Activated CD8-positive, alpha-beta T cell treated with anti-CD3 and anti-CD28 coated beads for 36 hours (primary cell): ENCODE results near the gene KNG1. TPM values are rescaled to one million over a fixed set of nuclear protein-coding genes. Genes with fewer than 3 reads are reported as not detected.
"Not testable (repeated sequence)": the region's sequence is repeated elsewhere in the genome, so short reads cannot be mapped to it uniquely, and the experiment has no call there.

Experiments
- ATAC-seq: fragments of 200-7000 bp; cut with Tn5 transposase; one replicate; pipeline ENCODE4 v1.10.0; 2021; ENCODE audit warnings: mild to moderate bottlenecking, moderate library complexity
- CTCF ChIA-PET: fragments of 350-600 bp; sonication (Branson Sonifier 250); formaldehyde crosslinking; loops from one replicate; lab custom pipeline; 2021; ENCODE audit warnings: antibody characterized with exemption; lab: Charles Lee
- POLR2A ChIA-PET: fragments of 350-600 bp; sonication (Branson Sonifier 250); formaldehyde crosslinking; loops from one replicate; lab custom pipeline; 2021; ENCODE audit warnings: antibody characterized with exemption; lab: Charles Lee
- DNase-seq: peaks from one replicate; pipeline ENCODE4 v3.0.0-alpha.2; 2020
- H3K27ac Mint-ChIP-seq: one replicate; pipeline ENCODE4 v1.8.0; 2021; ENCODE audit warnings: mild to moderate bottlenecking, mixed read lengths
- H3K27me3 Mint-ChIP-seq: one replicate; pipeline ENCODE4 v1.8.0; 2021; ENCODE audit warnings: mixed read lengths
- H3K36me3 Mint-ChIP-seq: one replicate; pipeline ENCODE4 v1.8.0; 2021; ENCODE audit warnings: low read depth, mixed read lengths
- H3K4me1 Mint-ChIP-seq: one replicate; pipeline ENCODE4 v1.8.0; 2021; ENCODE audit warnings: low read depth, mixed read lengths
- H3K4me3 Mint-ChIP-seq: one replicate; pipeline ENCODE4 v1.8.0; 2021; ENCODE audit warnings: mild to moderate bottlenecking, moderate library complexity, mixed read lengths
- H3K9me3 Mint-ChIP-seq: one replicate; pipeline ENCODE4 v1.8.0; 2021; ENCODE audit warnings: mixed read lengths
- intact Hi-C: fragments of 100-400 bp; cut with micrococcal nuclease; formaldehyde crosslinking; loops from one replicate; pipeline ENCODE4 v1.10.0; 2022
- total RNA-seq, 2 experiments: library from RNA; stranded (reverse); gene quantifications; one replicate each; pipeline ENCODE4 v1.2.3, GENCODE V29; 2021
- TF ChIP-seq, protein P1 (sequence below): fragments of 200-600 bp; IDR thresholded peaks from one replicate; pipeline ENCODE4 v1.8.0; 2022; ENCODE audit warnings: antibody characterized with exemption, mild to moderate bottlenecking

KNG1 gene
- total RNA-seq, 2 experiments from 2014 or later, result not detected

DNA sequence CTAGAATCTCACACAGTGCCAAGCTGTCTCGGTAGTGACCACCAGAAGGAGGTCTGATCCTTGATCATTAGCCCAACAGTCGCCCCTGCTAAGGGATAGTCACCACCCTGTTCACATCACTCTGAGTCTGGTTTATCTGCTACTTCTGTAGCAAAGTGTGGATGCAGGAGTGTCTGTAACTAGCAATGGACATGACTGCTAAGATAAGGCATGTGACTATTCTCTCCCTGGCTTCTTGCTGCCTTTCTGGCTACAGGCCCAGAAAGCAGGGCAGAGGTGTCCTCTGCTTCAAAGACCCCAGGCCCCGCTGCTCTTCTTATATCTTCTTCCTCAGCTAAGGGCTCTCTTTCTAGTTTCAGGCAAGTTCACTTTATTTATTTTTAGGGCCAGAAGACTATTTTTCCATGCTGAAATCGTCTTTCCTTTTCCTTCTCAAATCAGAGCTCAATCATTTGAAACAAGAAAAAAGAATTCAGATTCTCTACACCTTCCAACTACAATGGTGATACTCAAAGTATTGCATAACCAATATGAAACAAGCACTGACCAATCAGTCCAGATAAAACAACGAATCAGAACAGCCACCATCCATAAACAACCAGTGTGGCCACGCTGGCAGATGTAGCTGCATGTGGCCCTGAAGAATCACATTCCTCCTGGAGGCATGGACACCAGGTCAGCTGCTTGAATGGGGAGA lies 8.0 kb upstream of the KNG1 start:
- Mint-ChIP-seq H3K27me3 (peaks cover 29% of the 10 kb centered on the region), H3K9me3 (no peaks in the 10 kb centered on the region), H3K27ac (no peak overlapping the region), H3K36me3 (no peaks in the 10 kb centered on the region), H3K4me1 (peaks cover 10% of the 10 kb centered on the region), H3K4me3 (no peak overlapping the region)
- ChIA-PET POLR2A (interaction anchor here (1.4 kb wide), 1 partner anchor 74 kb away, joined by 6 read pairs; the partner anchor contains the start of gene EIF4A2), CTCF (no interaction called here)
- DNase-seq (no peak), ATAC-seq (no peak)
- intact Hi-C loops, result no loop called here
- TF ChIP-seq, protein P1, sequence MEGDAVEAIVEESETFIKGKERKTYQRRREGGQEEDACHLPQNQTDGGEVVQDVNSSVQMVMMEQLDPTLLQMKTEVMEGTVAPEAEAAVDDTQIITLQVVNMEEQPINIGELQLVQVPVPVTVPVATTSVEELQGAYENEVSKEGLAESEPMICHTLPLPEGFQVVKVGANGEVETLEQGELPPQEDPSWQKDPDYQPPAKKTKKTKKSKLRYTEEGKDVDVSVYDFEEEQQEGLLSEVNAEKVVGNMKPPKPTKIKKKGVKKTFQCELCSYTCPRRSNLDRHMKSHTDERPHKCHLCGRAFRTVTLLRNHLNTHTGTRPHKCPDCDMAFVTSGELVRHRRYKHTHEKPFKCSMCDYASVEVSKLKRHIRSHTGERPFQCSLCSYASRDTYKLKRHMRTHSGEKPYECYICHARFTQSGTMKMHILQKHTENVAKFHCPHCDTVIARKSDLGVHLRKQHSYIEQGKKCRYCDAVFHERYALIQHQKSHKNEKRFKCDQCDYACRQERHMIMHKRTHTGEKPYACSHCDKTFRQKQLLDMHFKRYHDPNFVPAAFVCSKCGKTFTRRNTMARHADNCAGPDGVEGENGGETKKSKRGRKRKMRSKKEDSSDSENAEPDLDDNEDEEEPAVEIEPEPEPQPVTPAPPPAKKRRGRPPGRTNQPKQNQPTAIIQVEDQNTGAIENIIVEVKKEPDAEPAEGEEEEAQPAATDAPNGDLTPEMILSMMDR, result no peak

DNA sequence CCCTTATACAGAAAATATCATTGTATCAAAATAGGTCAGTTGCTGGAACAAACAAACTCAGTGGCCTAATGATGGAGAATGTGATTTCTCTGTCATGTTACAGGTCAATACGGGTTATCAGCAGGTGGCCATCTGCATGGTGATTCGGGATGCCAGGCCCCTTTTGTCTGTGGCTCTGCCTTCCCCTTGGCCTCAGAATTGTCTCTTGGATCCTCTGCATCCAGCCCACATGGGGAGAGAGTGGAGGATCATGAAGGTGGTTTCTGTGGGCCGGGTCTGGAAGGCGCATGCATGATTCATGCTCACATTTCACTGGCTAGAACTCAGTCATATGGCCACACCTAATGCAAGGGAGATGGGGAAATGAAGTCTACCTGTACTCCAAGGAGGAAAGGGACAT lies 6.5 kb upstream of the KNG1 start:
- H3K36me3 Mint-ChIP-seq, H3K4me1 Mint-ChIP-seq, intact Hi-C loops, DNase-seq, H3K27ac Mint-ChIP-seq, H3K4me3 Mint-ChIP-seq, H3K9me3 Mint-ChIP-seq, ATAC-seq, POLR2A ChIA-PET, CTCF ChIA-PET: not testable (repeated sequence)
- peaks cover 21% of the 10 kb centered on the region for H3K27me3 Mint-ChIP-seq

DNA sequence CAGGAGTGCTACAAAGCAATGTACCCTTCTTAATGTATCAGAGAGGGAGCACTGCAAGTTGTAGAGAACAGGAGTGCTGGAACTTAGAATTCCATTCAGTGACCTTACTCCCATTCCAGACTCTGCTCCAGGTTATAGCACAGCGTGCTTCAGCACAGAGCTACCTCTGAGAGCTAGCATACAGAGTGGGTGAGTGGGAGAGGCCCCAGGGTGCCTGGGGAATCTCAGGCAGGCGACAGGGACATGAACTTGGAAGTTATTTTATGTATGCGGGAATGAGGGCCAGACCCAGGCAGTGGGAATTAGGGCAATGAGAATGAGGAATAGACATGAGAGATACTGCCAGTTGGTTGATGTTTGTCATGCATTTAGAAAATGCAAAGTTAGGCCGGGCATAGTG lies 3.7 kb upstream of the KNG1 start:
- ChIA-PET POLR2A (no interaction called here), CTCF (no interaction called here)
- DNase-seq (no peak), ATAC-seq (no peak)
- Mint-ChIP-seq H3K27ac (no peak overlapping the region), H3K27me3 (peaks cover 7% of the 10 kb centered on the region), H3K36me3 (no peaks in the 10 kb centered on the region), H3K4me3 (no peak overlapping the region), H3K4me1 (peaks cover 2% of the 10 kb centered on the region), H3K9me3 (no peaks in the 10 kb centered on the region)
- intact Hi-C loops, result no loop called here
- TF ChIP-seq, protein P1, result no peak

DNA sequence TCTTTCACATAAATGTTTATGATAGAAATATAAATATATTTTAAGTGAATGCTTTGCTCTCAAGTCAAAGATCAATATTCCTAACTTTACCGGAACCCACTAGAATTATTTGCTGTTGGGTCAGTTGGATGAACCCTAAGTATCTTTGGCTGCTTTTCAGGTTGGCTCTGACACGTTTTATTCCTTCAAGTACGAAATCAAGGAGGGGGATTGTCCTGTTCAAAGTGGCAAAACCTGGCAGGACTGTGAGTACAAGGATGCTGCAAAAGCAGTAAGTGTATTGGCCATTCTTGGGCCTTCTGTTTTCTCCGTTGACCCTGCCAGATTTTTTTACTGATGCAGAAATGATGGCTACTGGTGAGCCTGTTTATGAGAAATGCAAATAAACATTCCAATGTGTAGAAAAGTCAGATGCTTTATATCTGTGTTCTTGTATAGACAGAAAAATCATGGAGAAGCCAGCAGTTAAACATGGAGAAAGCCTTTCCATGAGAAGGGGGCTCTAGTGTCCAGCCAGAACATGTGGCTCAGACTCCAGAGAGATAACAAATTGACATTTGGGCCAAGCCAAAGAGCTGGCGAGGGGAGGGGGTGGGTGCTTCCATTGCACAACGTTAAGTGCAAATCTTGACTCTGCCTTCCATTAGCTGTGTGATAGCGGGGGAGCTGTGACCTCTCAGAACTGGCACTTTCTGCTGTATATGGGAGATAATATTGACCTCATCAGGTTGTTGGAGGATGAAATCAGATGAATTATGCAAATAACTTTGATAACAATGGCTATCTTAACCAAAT lies 3.0 kb downstream of the KNG1 start:
- Mint-ChIP-seq H3K4me1 (peaks cover 3% of the 10 kb centered on the region), H3K27ac (no peak overlapping the region), H3K4me3 (no peak overlapping the region), H3K27me3 (peaks cover 4% of the 10 kb centered on the region), H3K36me3 (no peaks in the 10 kb centered on the region), H3K9me3 (no peaks in the 10 kb centered on the region)
- ChIA-PET POLR2A (no interaction called here), CTCF (no interaction called here)
- intact Hi-C loops, result no loop called here
- no peak for ATAC-seq
- TF ChIP-seq, protein P1, result no peak
- DNase-seq, result no peak

DNA sequence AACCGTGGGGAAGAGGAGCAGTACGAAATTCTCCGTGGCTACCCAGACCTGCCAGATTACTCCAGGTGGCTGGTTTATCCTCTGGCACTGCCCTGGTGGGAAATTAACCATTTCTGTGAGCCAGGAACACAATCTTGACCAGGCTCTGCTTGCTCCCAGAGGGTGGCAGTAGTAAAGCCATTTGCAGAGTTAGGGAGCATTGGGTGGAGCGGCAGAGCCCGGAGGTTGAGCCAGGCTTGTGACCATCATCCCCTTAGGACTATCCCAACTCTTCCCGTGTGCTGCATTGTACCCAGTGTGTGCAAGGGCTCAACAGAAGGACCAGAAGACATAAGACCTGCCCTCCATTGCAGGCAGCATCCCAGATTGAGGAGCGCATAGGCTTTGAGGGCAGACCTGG lies 5.3 kb downstream of the KNG1 start:
- Mint-ChIP-seq H3K9me3 (no peaks in the 10 kb centered on the region), H3K4me3 (no peak overlapping the region), H3K4me1 (peaks cover 3% of the 10 kb centered on the region), H3K27ac (no peak overlapping the region), H3K27me3 (peaks cover 4% of the 10 kb centered on the region), H3K36me3 (no peaks in the 10 kb centered on the region)
- ChIA-PET CTCF (interaction anchor here (1.4 kb wide), 1 partner anchor 108 kb away, joined by 3 read pairs; no protein-coding TSS in a partner anchor), POLR2A (no interaction called here)
- TF ChIP-seq, protein P1, result no peak
- intact Hi-C loops, result no loop called here
- no peak for ATAC-seq
- no peak for DNase-seq
